H9 (cell line): Measurements from ENCODE around the gene BHLHA15. TPM values are rescaled to one million over a fixed set of nuclear protein-coding genes. Genes with fewer than 3 reads are reported as not detected.

Experiments
- DNase-seq: peaks from one replicate; pipeline ENCODE4 v3.0.0-alpha.2; 2017
- H2AFZ ChIP-seq: one replicate; pipeline ENCODE4 v1.6.1; 2013; ENCODE audit warnings: mild to moderate bottlenecking, low read length, control low read depth, moderate library complexity
- H2AK5ac ChIP-seq: 2 replicates; pipeline ENCODE4 v1.6.1; 2013; ENCODE audit warnings: low read length, control low read depth, mixed read lengths; ENCODE audit not compliant: insufficient read length
- H2BK120ac ChIP-seq: one replicate; pipeline ENCODE4 v1.6.1; 2013; ENCODE audit warnings: low read depth, mild to moderate bottlenecking, low read length, control low read depth, inconsistent platforms; ENCODE audit not compliant: poor library complexity, severe bottlenecking
- H2BK12ac ChIP-seq: 2 replicates; pipeline ENCODE4 v1.6.1; 2013; ENCODE audit warnings: low read length, control low read depth, mixed read lengths, low read depth; ENCODE audit not compliant: insufficient read length
- H2BK15ac ChIP-seq: 2 replicates; pipeline ENCODE4 v1.6.1; 2013; ENCODE audit warnings: low read depth, low read length, control low read depth
- H2BK20ac ChIP-seq: one replicate; pipeline ENCODE4 v1.6.1; 2013; ENCODE audit warnings: low read depth, mild to moderate bottlenecking, low read length, control low read depth, inconsistent platforms; ENCODE audit not compliant: poor library complexity, severe bottlenecking
- H2BK5ac ChIP-seq: 2 replicates; pipeline ENCODE4 v1.6.1; 2013; ENCODE audit warnings: low read length, control low read depth, mixed read lengths; ENCODE audit not compliant: insufficient read length
- H3K14ac ChIP-seq: 2 replicates; pipeline ENCODE4 v1.6.1; 2013; ENCODE audit warnings: low read length, control low read depth; ENCODE audit not compliant: insufficient read depth
- H3K18ac ChIP-seq: 2 replicates; pipeline ENCODE4 v1.6.1; 2013; ENCODE audit warnings: low read depth, mild to moderate bottlenecking, mixed read lengths, low read length, control low read depth; ENCODE audit not compliant: insufficient read length
- H3K23ac ChIP-seq: 2 replicates; pipeline ENCODE4 v1.6.1; 2013; ENCODE audit warnings: low read length, control low read depth, mixed read lengths, low read depth; ENCODE audit not compliant: insufficient read length
- H3K23me2 ChIP-seq: 2 replicates; pipeline ENCODE4 v1.6.1; 2013; ENCODE audit warnings: low read depth, mild to moderate bottlenecking, mixed read lengths, low read length, control low read depth; ENCODE audit not compliant: insufficient read length, poor library complexity, severe bottlenecking
- H3K27ac ChIP-seq: 2 replicates; pipeline ENCODE4 v1.5.1; 2013; ENCODE audit warnings: low read length, control low read depth, mixed read lengths, low read depth; ENCODE audit not compliant: insufficient read length
- H3K27me3 ChIP-seq: 2 replicates; pipeline ENCODE4 v1.6.1; 2013; ENCODE audit warnings: low read length, control low read depth, inconsistent platforms; ENCODE audit not compliant: insufficient read depth
- H3K4ac ChIP-seq: 2 replicates; pipeline ENCODE4 v1.6.1; 2013; ENCODE audit warnings: low read depth, mild to moderate bottlenecking, control low read depth, inconsistent platforms, low read length, moderate library complexity
- H3K4me1 ChIP-seq: 2 replicates; pipeline ENCODE4 v1.6.1; 2013; ENCODE audit warnings: low read length, control low read depth, inconsistent platforms; ENCODE audit not compliant: insufficient read depth
- H3K4me2 ChIP-seq: 2 replicates; pipeline ENCODE4 v1.6.1; 2013; ENCODE audit warnings: low read length, control low read depth, mixed read lengths; ENCODE audit not compliant: insufficient read length, insufficient read depth
- H3K56ac ChIP-seq: 2 replicates; pipeline ENCODE4 v1.6.1; 2013; ENCODE audit warnings: low read depth, mild to moderate bottlenecking, mixed read lengths, low read length, control low read depth; ENCODE audit not compliant: insufficient read length
- H3K79me1 ChIP-seq: 2 replicates; pipeline ENCODE4 v1.6.1; 2013; ENCODE audit warnings: low read depth, mild to moderate bottlenecking, moderate library complexity, low read length, control low read depth, inconsistent platforms; ENCODE audit not compliant: insufficient read depth, poor library complexity, severe bottlenecking
- H3K79me2 ChIP-seq: 2 replicates; pipeline ENCODE4 v1.6.1; 2013; ENCODE audit warnings: low read length, control low read depth, inconsistent platforms; ENCODE audit not compliant: insufficient read depth
- H3K9ac ChIP-seq: 2 replicates; pipeline ENCODE4 v1.6.1; 2013; ENCODE audit warnings: low read length, control low read depth, mixed read lengths; ENCODE audit not compliant: insufficient read length; ENCODE audit errors: extremely low read depth
- H3K9me3 ChIP-seq: one replicate; pipeline ENCODE4 v1.6.1; 2013; ENCODE audit warnings: low read depth, low read length, inconsistent platforms; ENCODE audit not compliant: control insufficient read depth
- H3T11ph ChIP-seq: one replicate; pipeline ENCODE4 v1.6.1; 2013; ENCODE audit warnings: mild to moderate bottlenecking, low read length, control low read depth, inconsistent platforms
- H4K20me1 ChIP-seq: one replicate; pipeline ENCODE4 v1.6.1; 2013; ENCODE audit not compliant: control insufficient read depth, insufficient read length, insufficient read depth
- H4K5ac ChIP-seq: 2 replicates; pipeline ENCODE4 v1.6.1; 2013; ENCODE audit warnings: low read depth, mild to moderate bottlenecking, mixed read lengths, low read length, control low read depth; ENCODE audit not compliant: insufficient read length
- H4K8ac ChIP-seq: replicated peaks from 2 replicates; pipeline ENCODE4 v1.6.1; 2013; ENCODE audit warnings: low read length, control low read depth, mixed read lengths, low read depth; ENCODE audit not compliant: insufficient read length
- H4K91ac ChIP-seq: 2 replicates; pipeline ENCODE4 v1.6.1; 2013; ENCODE audit warnings: low read depth, mild to moderate bottlenecking, moderate library complexity, mixed read lengths, low read length, control low read depth; ENCODE audit not compliant: insufficient read length
- H3K27ac Mint-ChIP-seq, 3 experiments: 2 replicates in 2 of 3; 3 replicates in 1 of 3; pipeline ENCODE4 v1.8.0; 2020 to 2021; ENCODE audit warnings: mixed read lengths in 3 of 3, mild to moderate bottlenecking in 1 of 3, moderate library complexity in 1 of 3
- H3K27me3 Mint-ChIP-seq: 2 replicates; pipeline ENCODE4 v1.8.0; 2021; ENCODE audit warnings: low read depth, mild to moderate bottlenecking, moderate library complexity, mixed read lengths
- H3K36me3 Mint-ChIP-seq, 3 experiments: 2 replicates in 2 of 3; 3 replicates in 1 of 3; pipeline ENCODE4 v1.8.0; 2020 to 2021; ENCODE audit warnings: low read depth in 3 of 3, mixed read lengths in 3 of 3; ENCODE audit not compliant: insufficient read depth in 1 of 3
- H3K4me1 Mint-ChIP-seq, 2 experiments: 2 replicates each; pipeline ENCODE4 v1.8.0; 2020; ENCODE audit warnings: mixed read lengths in 2 of 2
- H3K4me3 Mint-ChIP-seq, 2 experiments: 2 replicates in 1 of 2; 3 replicates in 1 of 2; pipeline ENCODE4 v1.8.0; 2020 to 2021; ENCODE audit warnings: mild to moderate bottlenecking in 2 of 2, mixed read lengths in 2 of 2, moderate library complexity in 1 of 2
- H3K9me3 Mint-ChIP-seq, 2 experiments: 2 replicates in 1 of 2; 3 replicates in 1 of 2; pipeline ENCODE4 v1.8.0; 2020; ENCODE audit warnings: mild to moderate bottlenecking in 2 of 2, mixed read lengths in 2 of 2, moderate library complexity in 1 of 2
- WGBS: extraction: QIAGEN DNeasy Blood & Tissue Kit; methylation state at CpG from one replicate; pipeline ENCODE4 v1.1.7; 2013; ENCODE audit warnings: missing lambda C conversion rate, low lambda C conversion rate, mixed read lengths; ENCODE audit not compliant: insufficient read length; ENCODE audit errors: extremely low coverage; 5-methylcytosine and 5-hydroxymethylcytosine counted together
- total RNA-seq: library from RNA; stranded (reverse); gene quantifications from 2 replicates; pipeline ENCODE4 v1.2.1, GENCODE V29; 2021
- TF ChIP-seq, protein P1 (sequence below): fragments of 200-600 bp; sonication (generic); conservative IDR thresholded peaks from 3 replicates; pipeline ENCODE4 v1.8.0; 2021; ENCODE audit warnings: antibody characterized with exemption, mild to moderate bottlenecking

The BHLHA15 gene
- total RNA-seq, 1 experiment from 2014 or later = 1.4 TPM

DNA sequence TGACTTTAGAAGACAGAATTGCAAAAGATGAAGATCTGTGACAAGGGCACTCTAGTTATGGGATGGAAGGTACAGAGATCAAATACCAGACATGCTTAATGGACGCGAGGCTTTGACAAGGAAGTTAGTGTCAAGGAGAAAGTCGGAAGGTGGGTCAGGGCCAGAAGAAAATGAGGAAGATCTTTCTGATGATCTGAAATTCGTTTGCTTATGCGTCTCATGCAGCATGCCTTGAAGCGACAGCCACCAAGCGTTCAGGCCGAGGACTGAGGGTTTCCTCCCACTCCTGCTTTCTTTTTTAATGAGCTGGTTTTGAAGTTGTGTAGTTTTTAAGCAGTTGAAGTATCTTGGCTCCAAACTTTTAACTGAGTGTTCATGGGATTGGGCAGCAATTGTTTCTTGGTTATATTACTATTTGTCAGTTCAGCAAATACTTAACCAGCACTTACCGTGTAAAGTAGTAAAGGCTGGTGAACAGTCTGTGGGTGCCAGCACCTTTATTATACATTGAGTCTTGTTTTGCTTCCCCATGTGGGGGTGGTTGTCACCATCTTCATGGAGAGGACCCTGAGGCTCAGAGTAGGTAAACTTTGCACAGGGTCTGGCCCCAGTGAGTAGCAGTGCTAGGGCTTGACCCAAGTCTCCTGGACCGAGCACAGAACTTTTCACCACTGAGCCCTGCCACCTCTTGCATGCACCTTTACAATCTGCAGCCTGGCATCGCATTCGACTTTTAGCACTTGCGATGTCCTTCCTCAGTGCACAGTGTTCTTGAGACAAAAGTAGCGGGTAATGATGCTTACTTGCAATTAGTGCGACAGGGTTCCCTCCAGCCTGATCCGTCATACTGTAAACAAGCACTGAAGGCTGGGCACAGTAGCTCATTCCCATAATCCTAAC, 14.3 kb upstream of the BHLHA15 start:
- no peaks in the 10 kb centered on the region for H3K9me3 Mint-ChIP-seq
- no peak overlapping the region for H3K4ac ChIP-seq
- H3K79me2 ChIP-seq = 0 out of 2 replicates have a peak, but pooled peaks cover 3% of the 10 kb centered on the region
- TF ChIP-seq, protein P1, sequence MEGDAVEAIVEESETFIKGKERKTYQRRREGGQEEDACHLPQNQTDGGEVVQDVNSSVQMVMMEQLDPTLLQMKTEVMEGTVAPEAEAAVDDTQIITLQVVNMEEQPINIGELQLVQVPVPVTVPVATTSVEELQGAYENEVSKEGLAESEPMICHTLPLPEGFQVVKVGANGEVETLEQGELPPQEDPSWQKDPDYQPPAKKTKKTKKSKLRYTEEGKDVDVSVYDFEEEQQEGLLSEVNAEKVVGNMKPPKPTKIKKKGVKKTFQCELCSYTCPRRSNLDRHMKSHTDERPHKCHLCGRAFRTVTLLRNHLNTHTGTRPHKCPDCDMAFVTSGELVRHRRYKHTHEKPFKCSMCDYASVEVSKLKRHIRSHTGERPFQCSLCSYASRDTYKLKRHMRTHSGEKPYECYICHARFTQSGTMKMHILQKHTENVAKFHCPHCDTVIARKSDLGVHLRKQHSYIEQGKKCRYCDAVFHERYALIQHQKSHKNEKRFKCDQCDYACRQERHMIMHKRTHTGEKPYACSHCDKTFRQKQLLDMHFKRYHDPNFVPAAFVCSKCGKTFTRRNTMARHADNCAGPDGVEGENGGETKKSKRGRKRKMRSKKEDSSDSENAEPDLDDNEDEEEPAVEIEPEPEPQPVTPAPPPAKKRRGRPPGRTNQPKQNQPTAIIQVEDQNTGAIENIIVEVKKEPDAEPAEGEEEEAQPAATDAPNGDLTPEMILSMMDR = no peak
- no peak overlapping the region for H2BK5ac ChIP-seq
- no peak for DNase-seq
- H3K27ac ChIP-seq = no peak overlapping the region
- H3K23ac ChIP-seq = no peak overlapping the region
- H3K4me3 Mint-ChIP-seq = no peak overlapping the region
- no peak overlapping the region for H3K4me2 ChIP-seq
- no peaks in the 10 kb centered on the region for H3K27me3 ChIP-seq
- no peak overlapping the region for H2AK5ac ChIP-seq
- no peak overlapping the region for H2AFZ ChIP-seq
- no peaks in the 10 kb centered on the region for H3K23me2 ChIP-seq
- no peak overlapping the region for H2BK12ac ChIP-seq
- H3K27ac Mint-ChIP-seq = peak overlapping the region in 2 of 3 experiments; percentile 9 to 34; a peak in 4 of 7 replicates
- H3K56ac ChIP-seq = no peak overlapping the region
- H3K79me1 ChIP-seq = no peaks in the 10 kb centered on the region
- no peak overlapping the region for H4K91ac ChIP-seq
- peaks cover 19 to 45% (median 36%) of the 10 kb centered on the region in 3 experiments; a peak in 6 of 7 replicates for H3K36me3 Mint-ChIP-seq
- no peaks in the 10 kb centered on the region for H3K9me3 ChIP-seq
- no peak overlapping the region for H3K18ac ChIP-seq
- no peak overlapping the region for H2BK15ac ChIP-seq
- WGBS = no CpG with 5 or more reads among the region's 16 CpGs
- no peak overlapping the region for H3K9ac ChIP-seq
- H4K5ac ChIP-seq = no peak overlapping the region
- H3K4me1 Mint-ChIP-seq = no peaks in the 10 kb centered on the region
- no peak overlapping the region for H4K8ac ChIP-seq
- H3K27me3 Mint-ChIP-seq = no peaks in the 10 kb centered on the region
- H4K20me1 ChIP-seq = no peaks in the 10 kb centered on the region
- no peak overlapping the region for H2BK20ac ChIP-seq
- H3K14ac ChIP-seq = no peak overlapping the region
- H3T11ph ChIP-seq = no peak overlapping the region
- no peaks in the 10 kb centered on the region for H3K4me1 ChIP-seq
- no peak overlapping the region for H2BK120ac ChIP-seq
